Pulmonary artery endothelial cell (primary cell): ENCODE results near the gene FOXO6. TPM values are rescaled to one million over a fixed set of nuclear protein-coding genes. Genes with fewer than 3 reads are reported as not detected.

ENCODE experiments used
- DNase-seq: peaks from one replicate; pipeline ENCODE4 v3.0.0-alpha.2; 2011; ENCODE audit warnings: low read depth, low spot score
- total RNA-seq: library from RNA; depleted of rRNA; stranded (reverse); fragments of >200 nt; gene quantifications from 2 replicates; pipeline ENCODE4 v1.2.3, GENCODE V29; 2014

Gene FOXO6
- total RNA-seq, 1 donor from 2014 or later = 0.53 TPM

GRCh38 chr1:41382480-41383090, 21.4 kb downstream of the FOXO6 start:
- DNase-seq = no peak

- no peak for DNase-seq
These were observed 22.0 kb downstream of the FOXO6 start for GRCh38 chr1:41383094-41383852.

- no peak for DNase-seq
These were observed 23.3 kb downstream of the FOXO6 start for GRCh38 chr1:41384579-41384978.

- no peak for DNase-seq
These were observed 24.4 kb downstream of the FOXO6 start for GRCh38 chr1:41385398-41386195.

- DNase-seq = no peak
These were observed 25.0 kb downstream of the FOXO6 start for GRCh38 chr1:41386196-41386663.

- no peak for DNase-seq
These were observed 26.4 kb downstream of the FOXO6 start for GRCh38 chr1:41387667-41388091.

GRCh38 chr1:41388510-41388909, 27.3 kb downstream of the FOXO6 start:
- no peak for DNase-seq

GRCh38 chr1:41389009-41389408, 27.8 kb downstream of the FOXO6 start:
- no peak for DNase-seq

- DNase-seq = no peak
These were observed 28.9 kb downstream of the FOXO6 start for GRCh38 chr1:41390166-41390565.

- no peak for DNase-seq
These were observed 29.3 kb downstream of the FOXO6 start for GRCh38 chr1:41390573-41390972.

GRCh38 chr1:41391834-41392527, 30.7 kb downstream of the FOXO6 start:
- DNase-seq = no peak

GRCh38 chr1:41392528-41392924, 31.3 kb downstream of the FOXO6 start:
- no peak for DNase-seq

- no peak for DNase-seq
These were observed 32.6 kb downstream of the FOXO6 start for GRCh38 chr1:41393716-41394368.

- no peak for DNase-seq
These were observed 33.1 kb downstream of the FOXO6 start for GRCh38 chr1:41394369-41394744.

- DNase-seq = no peak
These were observed 34.0 kb downstream of the FOXO6 start for GRCh38 chr1:41394959-41395956.

GRCh38 chr1:41396084-41396483, 34.9 kb downstream of the FOXO6 start:
- no peak for DNase-seq

GRCh38 chr1:41397020-41397419, 35.8 kb downstream of the FOXO6 start:
- no peak for DNase-seq

GRCh38 chr1:41397753-41398330, 36.6 kb downstream of the FOXO6 start:
- no peak for DNase-seq

- DNase-seq = no peak
These were observed 38.0 kb downstream of the FOXO6 start for GRCh38 chr1:41399145-41399795.
